Measurements from ENCODE around the gene CLMP.
"Not testable (repeated sequence)": the region's sequence is repeated elsewhere in the genome, so short reads cannot be mapped to it uniquely, and the experiment has no call there.

Gene CLMP

DNA sequence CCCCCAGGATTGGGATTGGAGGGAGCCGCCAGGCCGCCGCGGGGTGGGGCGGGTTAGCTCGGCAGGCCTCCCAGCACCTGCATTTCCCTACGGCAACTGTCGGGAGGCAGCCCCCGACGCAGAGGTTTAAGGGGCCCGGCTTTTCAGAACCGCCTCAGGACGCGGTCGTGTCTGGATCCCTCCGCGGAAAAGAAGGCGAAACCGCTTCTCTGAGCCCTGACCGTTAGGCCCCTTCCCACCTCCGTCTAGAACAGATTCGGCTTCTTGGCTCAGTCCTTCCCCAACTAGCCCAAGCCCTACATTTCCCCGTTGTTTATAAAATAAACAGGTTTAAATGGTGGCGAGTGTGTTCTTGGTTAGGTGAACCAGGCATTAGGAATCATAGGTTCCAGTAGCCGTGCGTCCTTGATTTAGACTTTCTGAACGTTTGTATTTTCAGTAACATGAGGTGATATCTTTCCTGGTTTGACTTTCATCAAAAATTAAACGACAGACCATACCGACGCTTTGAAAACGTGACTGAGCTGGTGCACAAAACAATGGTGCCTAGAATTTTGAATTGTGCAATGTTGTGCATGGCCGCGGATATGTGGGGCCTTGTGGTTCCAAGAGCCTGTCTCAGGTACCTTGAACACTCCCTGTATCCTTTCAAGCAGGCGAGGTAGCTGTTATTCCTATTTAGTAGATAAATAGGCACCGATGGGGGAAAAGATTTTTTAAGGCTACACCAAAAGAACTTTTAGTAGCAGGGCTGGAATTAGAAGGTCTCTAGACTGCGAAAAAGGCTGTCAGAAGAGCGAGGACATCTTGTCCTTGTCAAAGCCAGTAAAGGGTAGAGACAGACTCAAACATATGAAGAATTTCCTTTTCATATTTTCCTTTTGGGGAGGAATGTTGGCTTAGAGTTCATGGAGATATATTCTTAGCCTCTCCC, 131.9 kb downstream of the CLMP start:
- Histone ChIP-seq H3K4me3 (peak overlapping the region; percentile 91), H3K27me3 (no peaks in the 10 kb centered on the region), H4K20me1 (peaks cover 37% of the 10 kb centered on the region), H3K9ac (peak overlapping the region; percentile 99), H3K9me3 (no peaks in the 10 kb centered on the region), H3K4me1 (peaks cover 56% of the 10 kb centered on the region), H3K27ac (peak overlapping the region; percentile 100), H3K36me3 (peaks cover 32% of the 10 kb centered on the region), H3K4me2 (peak overlapping the region; percentile 91)
- TF ChIP-seq Cebpa-rat (IDR thresholded peaks at IDR 0.05), result peak; percentile 91

DNA sequence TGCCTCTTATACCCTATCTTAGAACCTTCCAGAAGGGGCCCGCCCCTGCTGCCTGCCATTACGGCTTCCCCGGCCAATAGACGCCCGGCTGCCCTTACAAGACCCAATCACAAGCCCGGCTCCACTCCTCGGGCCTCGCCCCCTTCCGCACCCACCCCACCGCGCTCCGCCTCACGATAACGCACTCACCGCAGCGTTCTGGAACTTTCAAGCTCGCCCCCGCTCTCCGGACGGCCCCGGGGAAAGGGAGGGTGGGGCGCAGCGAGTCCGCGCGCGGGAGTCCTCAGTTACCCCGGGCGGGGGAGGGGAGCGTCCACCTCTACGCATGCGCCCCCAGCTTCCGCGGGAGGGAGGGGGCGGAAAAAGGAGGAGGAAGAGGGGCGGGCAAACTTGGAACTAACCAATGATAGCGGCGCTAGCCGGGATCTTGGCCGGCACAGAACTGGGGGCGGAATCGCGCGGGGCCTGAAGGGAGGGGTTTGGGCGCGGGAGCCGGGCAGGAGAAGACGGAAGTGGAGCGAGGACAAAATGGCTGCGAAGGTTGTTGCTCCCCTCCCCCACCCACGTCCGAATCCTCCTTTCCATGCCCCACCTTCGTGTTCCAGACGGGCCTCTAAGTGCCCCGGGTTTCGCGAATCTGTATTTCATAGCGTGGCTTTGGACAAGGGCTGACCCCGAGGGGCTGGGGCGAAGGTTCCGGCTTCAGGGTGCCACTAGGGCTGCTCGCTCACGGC, 132.7 kb downstream of the CLMP start:
- Histone ChIP-seq H3K27ac (peak overlapping the region; percentile 100), H3K4me3 (peak overlapping the region; percentile 91), H3K4me2 (peak overlapping the region; percentile 91), H4K20me1 (peaks cover 45% of the 10 kb centered on the region), H3K36me3 (peaks cover 41% of the 10 kb centered on the region), H3K4me1 (peaks cover 59% of the 10 kb centered on the region), H3K9me3 (no peaks in the 10 kb centered on the region), H3K27me3 (no peaks in the 10 kb centered on the region), H3K9ac (peak overlapping the region; percentile 99)
- TF ChIP-seq Cebpa-rat (IDR thresholded peaks at IDR 0.05), result no peak

DNA sequence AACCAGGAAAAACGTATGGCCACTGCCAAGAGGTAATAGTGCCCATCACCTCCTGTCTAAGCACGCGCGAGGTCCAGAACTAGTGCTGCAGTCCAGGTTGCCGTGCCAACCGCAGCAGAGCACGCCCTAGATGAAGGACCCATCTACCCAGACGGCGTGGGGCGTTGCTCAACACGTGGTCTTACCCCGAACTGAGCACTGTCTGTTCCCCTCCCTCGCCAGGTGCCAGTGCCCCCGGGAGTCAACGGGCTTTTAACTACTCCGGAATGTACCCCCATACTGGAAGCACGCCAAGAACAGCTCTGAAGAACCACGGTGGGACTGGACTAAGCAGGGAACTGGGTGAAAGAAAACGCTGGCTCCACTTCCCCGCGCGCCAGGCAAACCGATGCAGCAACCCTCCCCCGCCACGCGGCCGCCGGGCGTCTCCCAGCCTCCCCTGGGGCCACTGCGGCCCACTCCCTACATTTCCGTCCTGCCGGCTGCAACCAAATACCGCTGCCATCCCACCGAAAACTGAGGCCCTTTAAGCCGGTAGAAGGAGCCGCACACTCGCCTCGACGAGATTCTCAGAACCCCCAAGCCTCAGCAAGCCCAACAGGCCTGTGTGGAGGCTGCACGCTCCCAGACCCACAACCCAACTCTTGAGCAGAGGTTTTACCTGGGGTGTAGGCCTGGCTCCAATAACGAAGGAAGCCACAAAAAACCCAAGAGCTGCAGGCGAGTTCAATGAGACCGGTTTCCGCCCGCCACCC, 133.5 kb downstream of the CLMP start, which contains the start of gene HSPA8:
Gene HSPA8 (minus strand): TSS at position 734 of the 755 bp plus-strand sequence. CDS start 812 bp downstream, outside the sequence.
- peak within 1 kb of the TSS; percentile 91 for H3K4me3 ChIP-seq
- no peaks in the 10 kb centered on the region for H3K9me3 ChIP-seq
- no peaks in the 10 kb centered on the region for H3K27me3 ChIP-seq
- peak within 1 kb of the TSS; percentile 100 for H3K27ac ChIP-seq
- H3K36me3 ChIP-seq, result peaks cover 48% of the 10 kb centered on the region
- peaks cover 66% of the 10 kb centered on the region for H3K4me1 ChIP-seq
- TF ChIP-seq Cebpa-rat (IDR thresholded peaks at IDR 0.05), result no peak
- H4K20me1 ChIP-seq, result peaks cover 53% of the 10 kb centered on the region
- peak within 1 kb of the TSS; percentile 99 for H3K9ac ChIP-seq
- H3K4me2 ChIP-seq, result peak within 1 kb of the TSS; percentile 95

DNA sequence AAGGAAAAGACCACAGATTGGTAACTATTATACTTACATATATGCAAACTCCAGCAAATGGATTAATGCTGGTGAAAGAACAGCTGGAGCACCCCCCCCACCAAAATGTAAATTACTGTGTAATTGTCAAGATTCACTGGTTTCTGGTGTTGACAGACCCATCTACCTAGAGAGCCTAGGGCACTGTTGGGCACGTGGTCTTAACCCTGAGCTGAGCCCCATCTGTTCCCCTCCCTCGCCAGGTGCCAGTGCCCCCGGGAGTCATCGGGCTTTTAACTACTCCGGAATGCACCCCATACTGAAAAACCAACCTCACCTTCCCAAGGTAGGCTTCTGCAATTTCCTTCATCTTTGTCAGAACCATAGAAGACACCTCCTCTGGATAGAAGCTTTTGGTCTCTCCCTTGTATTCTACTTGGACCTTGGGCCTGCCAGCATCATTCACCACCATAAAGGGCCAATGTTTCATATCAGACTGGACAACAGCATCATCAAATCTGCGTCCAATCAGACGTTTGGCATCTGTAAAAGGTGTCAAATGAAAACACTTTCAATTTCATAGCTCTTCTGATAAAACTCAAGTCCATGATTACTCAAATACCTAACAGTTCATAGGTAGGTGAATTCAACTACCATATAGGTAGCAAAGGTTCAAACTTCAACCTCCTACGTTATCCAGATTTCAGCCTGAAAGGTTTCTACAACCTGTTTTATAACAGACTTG, 134.6 kb downstream of the CLMP start:
- H3K9me3 ChIP-seq, result no peaks in the 10 kb centered on the region
- peak overlapping the region; percentile 99 for H3K9ac ChIP-seq
- peak overlapping the region; percentile 100 for H3K27ac ChIP-seq
- peak overlapping the region; percentile 95 for H3K4me2 ChIP-seq
- H3K4me1 ChIP-seq, result peaks cover 64% of the 10 kb centered on the region
- H3K36me3 ChIP-seq, result peaks cover 60% of the 10 kb centered on the region
- peak overlapping the region; percentile 91 for H3K4me3 ChIP-seq
- no peak for TF ChIP-seq Cebpa-rat (IDR thresholded peaks at IDR 0.05)
- H4K20me1 ChIP-seq, result peaks cover 64% of the 10 kb centered on the region
- no peaks in the 10 kb centered on the region for H3K27me3 ChIP-seq

DNA sequence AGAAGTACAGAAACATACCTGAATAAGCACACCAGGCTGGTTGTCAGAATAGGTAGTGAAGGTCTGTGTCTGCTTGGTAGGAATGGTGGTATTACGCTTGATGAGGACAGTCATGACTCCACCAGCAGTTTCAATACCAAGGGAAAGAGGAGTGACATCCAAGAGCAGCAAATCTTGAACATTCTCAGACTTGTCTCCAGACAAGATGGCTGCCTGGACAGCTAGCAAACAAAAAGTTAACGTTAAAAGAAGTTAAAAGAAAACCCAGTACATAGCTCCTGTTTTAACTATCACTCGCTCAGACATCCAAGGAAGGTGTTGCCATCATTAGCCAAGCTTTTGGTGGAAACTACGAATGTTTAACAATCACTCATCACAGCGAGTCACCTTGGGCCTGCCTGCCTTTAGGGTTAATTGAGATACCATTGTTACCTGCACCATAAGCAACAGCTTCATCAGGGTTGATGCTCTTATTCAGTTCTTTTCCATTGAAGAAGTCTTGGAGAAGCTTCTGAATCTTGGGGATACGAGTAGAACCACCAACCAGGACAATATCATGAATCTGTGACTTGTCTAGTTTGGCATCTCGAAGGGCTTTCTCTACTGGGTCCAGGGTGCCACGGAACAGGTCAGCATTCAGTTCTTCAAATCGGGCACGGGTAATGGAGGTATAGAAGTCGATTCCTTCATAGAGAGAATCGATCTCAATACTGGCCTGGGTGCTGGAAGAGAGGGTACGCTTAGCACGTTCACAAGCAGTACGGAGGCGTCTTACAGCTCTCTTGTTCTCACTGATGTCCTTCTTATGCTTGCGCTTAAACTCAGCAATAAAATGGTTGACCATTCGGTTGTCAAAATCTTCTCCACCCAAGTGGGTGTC, 135.8 kb downstream of the CLMP start:
- not testable (repeated sequence) for H3K27me3 ChIP-seq, H3K9me3 ChIP-seq, H3K27ac ChIP-seq
- peak overlapping the region; percentile 91 for H3K4me3 ChIP-seq
- peaks cover 76% of the 10 kb centered on the region for H4K20me1 ChIP-seq
- H3K9ac ChIP-seq, result peak overlapping the region; percentile 99
- peaks cover 52% of the 10 kb centered on the region for H3K4me1 ChIP-seq
- H3K36me3 ChIP-seq, result peaks cover 69% of the 10 kb centered on the region
- H3K4me2 ChIP-seq, result peak overlapping the region; percentile 95

DNA sequence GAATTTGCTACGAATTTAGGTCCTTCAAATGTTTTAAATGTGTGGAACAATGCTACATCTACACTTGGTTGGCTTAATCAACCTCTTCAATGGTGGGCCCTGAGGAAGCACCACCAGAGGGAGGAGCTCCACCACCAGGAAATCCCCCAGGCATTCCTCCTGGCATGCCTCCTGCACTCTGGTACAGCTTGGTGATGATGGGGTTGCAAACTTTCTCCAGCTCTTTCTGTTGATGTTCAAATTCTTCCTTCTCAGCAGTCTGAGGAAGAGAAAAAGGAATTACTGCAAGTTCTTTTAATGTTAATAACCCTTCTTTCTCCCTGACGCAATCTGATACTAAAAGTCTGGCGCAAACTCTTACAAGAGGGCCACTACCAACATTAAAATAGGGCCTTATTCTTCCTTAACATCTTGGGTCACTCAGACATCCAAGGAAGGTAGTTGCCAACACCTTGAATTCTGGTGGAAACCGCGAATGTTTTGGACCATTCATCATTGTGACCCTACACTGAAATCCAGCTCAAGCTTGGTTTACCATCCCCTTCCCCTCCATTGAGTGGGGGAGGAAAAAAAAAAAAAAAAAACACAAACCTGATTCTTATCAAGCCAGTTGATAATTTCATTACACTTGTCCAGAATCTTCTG, 137.3 kb downstream of the CLMP start:
- Histone ChIP-seq H3K27ac (no peak overlapping the region), H3K4me2 (peak overlapping the region; percentile 95), H3K9ac (peak overlapping the region; percentile 99; the same call in 1 of the 2 replicates)

DNA sequence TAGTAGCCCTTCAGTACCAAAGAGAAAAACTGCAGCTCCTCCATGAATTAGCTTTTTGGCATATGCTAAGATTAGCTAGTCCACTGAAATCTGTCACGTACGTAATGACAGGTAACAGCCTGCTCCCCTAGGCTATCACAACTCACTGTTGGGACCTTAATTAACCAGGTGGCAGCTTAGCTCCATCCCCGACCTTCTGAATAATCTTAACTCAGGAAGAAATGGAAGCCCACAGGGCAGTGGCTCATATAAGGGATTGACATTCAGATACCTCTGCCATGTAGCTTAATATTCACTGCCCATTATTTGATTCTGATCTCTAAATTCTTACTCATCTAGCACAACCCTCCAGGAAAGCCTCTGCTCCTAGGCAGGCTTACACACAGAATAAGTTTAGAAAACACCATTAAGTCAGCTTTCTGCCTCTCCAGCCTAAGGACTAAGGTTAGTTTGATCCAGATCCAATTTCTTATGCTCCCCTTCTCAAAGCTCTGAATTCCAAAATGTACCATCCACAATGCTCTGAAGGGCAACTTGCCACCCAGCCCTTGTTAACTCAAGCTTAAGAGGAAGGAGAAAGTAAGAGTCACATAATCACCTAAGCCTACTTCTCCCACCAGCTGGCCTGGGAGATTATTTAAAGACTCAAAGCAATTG, 138.1 kb downstream of the CLMP start:
- Histone ChIP-seq H3K9me3 (no peaks in the 10 kb centered on the region), H3K4me2 (peak overlapping the region; percentile 95), H4K20me1 (peaks cover 87% of the 10 kb centered on the region), H3K36me3 (peaks cover 90% of the 10 kb centered on the region), H3K9ac (peak overlapping the region; percentile 16; the same call in 1 of the 2 replicates), H3K4me1 (peaks cover 42% of the 10 kb centered on the region), H3K4me3 (no peak overlapping the region), H3K27ac (no peak overlapping the region; the same call in 1 of the 2 replicates), H3K27me3 (no peaks in the 10 kb centered on the region)
- no peak for TF ChIP-seq Cebpa-rat (IDR thresholded peaks at IDR 0.05)

More for the DNA sequence above, 137.3 kb downstream of the CLMP start:
- no peak for TF ChIP-seq Cebpa-rat (IDR thresholded peaks at IDR 0.05)
- peaks cover 42% of the 10 kb centered on the region for H3K4me1 ChIP-seq
- peak overlapping the region; percentile 91 for H3K4me3 ChIP-seq
- H3K27me3 ChIP-seq, result no peaks in the 10 kb centered on the region
- no peaks in the 10 kb centered on the region for H3K9me3 ChIP-seq
- H3K36me3 ChIP-seq, result peaks cover 83% of the 10 kb centered on the region
- H4K20me1 ChIP-seq, result peaks cover 87% of the 10 kb centered on the region

Data from BLaER1 (cell line).